HepG2 (cell line): ENCODE data around the gene ADAMTS2. TPM values are rescaled to one million over a fixed set of nuclear protein-coding genes. Genes with fewer than 3 reads are reported as not detected.

Experiments
- ATAC-seq: fragments of 200-7000 bp; cut with Tn5 transposase; 3 replicates; pipeline ENCODE4 v1.9.1; 2020; ENCODE audit warnings: mild to moderate bottlenecking, moderate library complexity
- BruUV-seq: library from RNA; stranded (reverse); fragments of 400-500 nt; replicated peaks from 2 replicates; lab custom pipeline; 2021; lab: Mats Ljungman, UMichigan
- CTCF ChIA-PET: fragments of 300-600 bp; formaldehyde crosslinking; extraction: SDS; loops from one replicate; lab custom pipeline; 2021; ENCODE audit warnings: low total read pairs, inconsistent platforms, low intra/inter-chr PET ratio; lab: Yijun Ruan, JAX
- POLR2A ChIA-PET: fragments of 350-600 bp; sonication (Branson Sonifier 250); formaldehyde crosslinking; loops from one replicate; lab custom pipeline; 2020; ENCODE audit warnings: antibody characterized with exemption, inconsistent platforms; lab: Yijun Ruan, JAX
- DNase-seq: peaks from one replicate; pipeline ENCODE4 v3.0.0-alpha.2; 2015; ENCODE audit warnings: low spot score
- FAIRE-seq: peaks from 3 replicates; lab custom pipeline; 2011; peaks lifted over from hg19 to GRCh38; lab: Jason Lieb, UNC
- H2AFZ ChIP-seq: one replicate; pipeline ENCODE4 v1.6.1; 2011; ENCODE audit warnings: low read length, inconsistent platforms
- H3K27ac ChIP-seq: fragments of 300-600 bp; 3 replicates; pipeline ENCODE4 v1.8.0; 2011; ENCODE audit warnings: mixed run types, mild to moderate bottlenecking, mixed read lengths, low read length, inconsistent platforms; ENCODE audit not compliant: insufficient read depth; ENCODE audit errors: extremely low read length
- H3K27me3 ChIP-seq, 2 experiments: fragments of 200-600 bp in 1 of 2; 2 replicates in 1 of 2; 3 replicates in 1 of 2; pipeline versions ENCODE4 v1.6.0 to v1.8.0; 2011; ENCODE audit warnings: low read length in 2 of 2, mild to moderate bottlenecking in 2 of 2, moderate library complexity in 2 of 2, inconsistent platforms in 1 of 2; ENCODE audit not compliant: insufficient read depth in 2 of 2, control insufficient read depth in 1 of 2
- H3K36me3 ChIP-seq, 2 experiments: fragments of 200-600 bp in 1 of 2; replicated peaks in 1 of 2; 2 replicates in 1 of 2; 3 replicates in 1 of 2; pipeline versions ENCODE4 v1.5.1 to v1.8.0; 2011; ENCODE audit warnings: low read length in 2 of 2, inconsistent platforms in 1 of 2; ENCODE audit not compliant: insufficient read depth in 2 of 2, control insufficient read depth in 1 of 2
- H3K4me1 ChIP-seq: 2 replicates; pipeline ENCODE4 v1.5.1; 2012; ENCODE audit warnings: low read length, inconsistent platforms; ENCODE audit not compliant: insufficient read depth
- H3K4me2 ChIP-seq: 2 replicates; pipeline ENCODE4 v1.6.0; 2011; ENCODE audit warnings: low read depth, low read length, inconsistent platforms
- H3K4me3 ChIP-seq, 3 experiments: fragments of 200-600 bp in 1 of 3; sonication (generic), shearing (Covaris generic) in 1 of 3; replicated peaks in 1 of 3; 2 replicates each; pipeline ENCODE4 v1.5.1; 2011 to 2016; ENCODE audit warnings: low read length in 3 of 3, inconsistent platforms in 2 of 3, low read depth in 2 of 3, mild to moderate bottlenecking in 2 of 3, control low read depth in 1 of 3, mixed read lengths in 1 of 3; ENCODE audit not compliant: insufficient read depth in 1 of 3
- H3K79me2 ChIP-seq: one replicate; pipeline ENCODE4 v1.6.1; 2011; ENCODE audit warnings: low read length, inconsistent platforms; ENCODE audit not compliant: insufficient read depth
- H3K9ac ChIP-seq: 2 replicates; pipeline ENCODE4 v1.6.0; 2011; ENCODE audit warnings: mild to moderate bottlenecking, low read depth, low read length, inconsistent platforms; ENCODE audit not compliant: insufficient read depth
- H3K9me3 ChIP-seq: 2 replicates; pipeline ENCODE4 v1.5.1; 2012; ENCODE audit warnings: mild to moderate bottlenecking, low read length
- H4K20me1 ChIP-seq: 2 replicates; pipeline ENCODE4 v1.6.0; 2011; ENCODE audit warnings: inconsistent platforms, mild to moderate bottlenecking, low read length, moderate library complexity; ENCODE audit not compliant: insufficient read depth
- FOSL1 ChIP-seq: sonication (generic); formaldehyde crosslinking; IDR thresholded peaks from 2 replicates; pipeline ENCODE4 v1.9.0; 2021; ENCODE audit warnings: missing genetic modification reagents, borderline replicate concordance
- HHEX ChIP-seq: IDR thresholded peaks from 2 replicates; pipeline ENCODE4 v1.6.1; 2016; ENCODE audit warnings: control low read depth
- HIVEP1 ChIP-seq: sonication (generic); formaldehyde crosslinking; IDR thresholded peaks from 2 replicates; pipeline ENCODE4 v1.4.0; 2020; ENCODE audit warnings: mild to moderate bottlenecking, missing genetic modification reagents
- POLR2G ChIP-seq: fragments of 200-400 bp; formaldehyde crosslinking; IDR thresholded peaks from 2 replicates; pipeline ENCODE4 v1.6.1; 2018; ENCODE audit warnings: mild to moderate bottlenecking, low read depth, low read length, moderate library complexity
- TOPORS ChIP-seq: sonication (generic); formaldehyde crosslinking; IDR thresholded peaks from 2 replicates; pipeline ENCODE4 v1.8.0; 2023; ENCODE audit warnings: mild to moderate bottlenecking, missing genetic modification reagents
- ZBTB1 ChIP-seq: sonication (generic); formaldehyde crosslinking; IDR thresholded peaks from 2 replicates; pipeline ENCODE4 v1.4.0; 2020; ENCODE audit warnings: missing genetic modification reagents, borderline replicate concordance
- ZC3H4 ChIP-seq: sonication (generic); formaldehyde crosslinking; IDR thresholded peaks from 2 replicates; pipeline ENCODE4 v1.4.0; 2020; ENCODE audit warnings: missing genetic modification reagents, borderline replicate concordance
- ZNF138 ChIP-seq: sonication (generic); formaldehyde crosslinking; IDR thresholded peaks from 2 replicates; pipeline ENCODE4 v1.5.0; 2020; ENCODE audit warnings: mild to moderate bottlenecking, low read depth, missing genetic modification reagents
- ZNF160 ChIP-seq: sonication (generic); formaldehyde crosslinking; IDR thresholded peaks from 2 replicates; pipeline ENCODE4 v1.8.0; 2022; ENCODE audit warnings: mild to moderate bottlenecking, inconsistent platforms, missing genetic modification reagents
- ZNF256 ChIP-seq: sonication (generic); formaldehyde crosslinking; conservative IDR thresholded peaks from 2 replicates; pipeline ENCODE4 v1.4.0; 2020; ENCODE audit warnings: missing genetic modification reagents
- ZNF557 ChIP-seq: sonication (generic); formaldehyde crosslinking; IDR thresholded peaks from 2 replicates; pipeline ENCODE4 v1.4.0; 2020; ENCODE audit warnings: missing genetic modification reagents
- ZNF629 ChIP-seq: sonication (generic); formaldehyde crosslinking; conservative IDR thresholded peaks from 2 replicates; pipeline ENCODE4 v1.5.0; 2020; ENCODE audit warnings: missing genetic modification reagents
- ZNF747 ChIP-seq: sonication (generic); formaldehyde crosslinking; IDR thresholded peaks from 2 replicates; pipeline ENCODE4 v1.8.1; 2023; ENCODE audit warnings: missing genetic modification reagents, mild to moderate bottlenecking, borderline replicate concordance
- ZNF850 ChIP-seq: sonication (generic); formaldehyde crosslinking; conservative IDR thresholded peaks from 2 replicates; pipeline ENCODE4 v1.9.0; 2021; ENCODE audit warnings: mild to moderate bottlenecking, missing genetic modification reagents
- WGBS: methylation state at CpG from one replicate; pipeline ENCODE4 v1.1.6; 2017; ENCODE audit warnings: low lambda C conversion rate; 5-methylcytosine and 5-hydroxymethylcytosine counted together
- in situ Hi-C: cut with HindIII; loops from 2 replicates; pipeline ENCODE4 v1.10.0; 2017; ENCODE audit warnings: low pct_unique_long_range_greater_than_20kb; ENCODE audit not compliant: extremely low pct_ligation_motif_present
- intact Hi-C: fragments of 100-400 bp; cut with micrococcal nuclease; formaldehyde crosslinking; loops from one replicate; pipeline ENCODE4 v1.10.0; 2022; ENCODE audit not compliant: unreplicated experiment
- polyA plus RNA-seq, 8 experiments: library from polyadenylated mRNA; depleted of rRNA in 3 of 8; stranded (reverse) in 7 of 8; unstranded in 1 of 8; fragments of >200 nt; fragmentation: Illumina TruSeq in 4 of 8; extraction: Trizol in 4 of 8; gene quantifications; 2 replicates each; pipeline versions ENCODE4 v1.2.1 to v1.2.3, GENCODE V29; 2011 to 2016; ENCODE audit warnings: low read depth in 4 of 8, missing spikeins in 1 of 8, mixed read lengths in 1 of 8; ENCODE audit not compliant: insufficient read depth in 1 of 8
- total RNA-seq, 5 experiments: library from RNA; depleted of rRNA; stranded (reverse); fragments of >200 nt; fragmentation: Illumina TruSeq; extraction: Trizol; gene quantifications; 2 replicates each; pipeline ENCODE4 v1.2.3, GENCODE V29; 2016; ENCODE audit warnings: low read depth in 1 of 5
- TF ChIP-seq, protein P1 (sequence below): sonication (generic); formaldehyde crosslinking; IDR thresholded peaks from 2 replicates; pipeline ENCODE4 v1.5.1; 2020; ENCODE audit warnings: missing genetic modification reagents, mild to moderate bottlenecking, borderline replicate concordance
- TF ChIP-seq, protein P2 (sequence below): sonication (generic); formaldehyde crosslinking; IDR thresholded peaks from 2 replicates; pipeline ENCODE4 v1.5.0; 2020; ENCODE audit warnings: missing genetic modification reagents
- TF ChIP-seq, protein P3 (sequence below): sonication (generic); formaldehyde crosslinking; IDR thresholded peaks from 2 replicates; pipeline ENCODE4 v1.4.0; 2020; ENCODE audit warnings: missing genetic modification reagents
- TF ChIP-seq, protein P4 (sequence below): IDR thresholded peaks from 2 replicates; pipeline ENCODE4 v1.6.1; 2018; ENCODE audit warnings: missing genetic modification reagents, mild to moderate bottlenecking, missing compliant biosample characterization

The ADAMTS2 gene
- total and polyA plus RNA-seq, 2 of the 13 experiments (the other 11 are each of a cell fraction or from before 2014, with no cell fraction given), result 0.24 to 3.5 TPM

DNA sequence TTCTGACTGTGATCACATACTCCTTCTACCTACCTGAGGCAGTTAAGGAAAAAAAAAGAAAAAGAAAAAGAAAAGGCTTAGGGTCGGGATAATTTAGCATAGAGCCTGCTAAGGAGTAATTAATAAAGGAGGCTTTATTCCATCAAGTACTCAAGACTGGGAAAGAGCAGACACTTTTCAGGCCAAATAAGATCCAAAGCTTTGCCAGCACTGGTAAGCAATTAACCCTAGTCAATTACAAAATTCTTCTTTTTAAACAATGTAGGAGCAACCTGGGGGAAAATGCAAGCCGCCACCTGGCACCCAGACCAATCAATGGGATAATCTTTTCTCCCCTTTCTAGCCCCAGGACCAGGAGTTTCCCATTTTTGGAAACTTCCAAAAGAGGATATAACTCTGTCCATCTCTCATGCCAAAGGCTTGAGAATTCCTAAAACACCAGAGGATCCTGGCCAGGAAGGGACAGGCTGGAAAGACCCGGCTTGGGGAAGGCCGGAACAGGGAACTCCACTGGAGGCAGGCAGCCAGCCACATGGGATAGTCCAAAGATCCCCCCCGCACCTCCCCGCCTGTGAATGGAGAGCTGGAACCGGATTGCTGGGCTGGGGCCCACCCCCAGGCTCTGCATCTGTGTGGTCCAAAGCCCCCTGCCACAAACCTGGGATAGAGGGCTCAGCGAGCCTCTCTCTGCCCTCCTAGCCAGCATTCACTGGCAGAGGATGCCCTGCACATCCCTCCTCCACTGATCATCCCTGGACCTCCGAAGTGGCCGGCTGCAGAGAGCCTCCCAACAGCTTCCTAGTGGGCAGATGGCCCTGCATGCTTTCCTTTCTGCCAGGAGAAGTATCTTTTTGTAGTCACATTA lies 167.3 kb downstream of the ADAMTS2 start (continued):
- TF ChIP-seq, protein P1, sequence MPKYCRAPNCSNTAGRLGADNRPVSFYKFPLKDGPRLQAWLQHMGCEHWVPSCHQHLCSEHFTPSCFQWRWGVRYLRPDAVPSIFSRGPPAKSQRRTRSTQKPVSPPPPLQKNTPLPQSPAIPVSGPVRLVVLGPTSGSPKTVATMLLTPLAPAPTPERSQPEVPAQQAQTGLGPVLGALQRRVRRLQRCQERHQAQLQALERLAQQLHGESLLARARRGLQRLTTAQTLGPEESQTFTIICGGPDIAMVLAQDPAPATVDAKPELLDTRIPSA, result no peak
- no peak for TF ChIP-seq FOSL1 (CRISPR knock-in tag)
- no peak for TF ChIP-seq ZNF256 (CRISPR knock-in tag)
- TF ChIP-seq ZNF557, result no peak
- TF ChIP-seq, protein P2, sequence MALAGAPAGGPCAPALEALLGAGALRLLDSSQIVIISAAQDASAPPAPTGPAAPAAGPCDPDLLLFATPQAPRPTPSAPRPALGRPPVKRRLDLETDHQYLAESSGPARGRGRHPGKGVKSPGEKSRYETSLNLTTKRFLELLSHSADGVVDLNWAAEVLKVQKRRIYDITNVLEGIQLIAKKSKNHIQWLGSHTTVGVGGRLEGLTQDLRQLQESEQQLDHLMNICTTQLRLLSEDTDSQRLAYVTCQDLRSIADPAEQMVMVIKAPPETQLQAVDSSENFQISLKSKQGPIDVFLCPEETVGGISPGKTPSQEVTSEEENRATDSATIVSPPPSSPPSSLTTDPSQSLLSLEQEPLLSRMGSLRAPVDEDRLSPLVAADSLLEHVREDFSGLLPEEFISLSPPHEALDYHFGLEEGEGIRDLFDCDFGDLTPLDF, result no peak

DNA sequence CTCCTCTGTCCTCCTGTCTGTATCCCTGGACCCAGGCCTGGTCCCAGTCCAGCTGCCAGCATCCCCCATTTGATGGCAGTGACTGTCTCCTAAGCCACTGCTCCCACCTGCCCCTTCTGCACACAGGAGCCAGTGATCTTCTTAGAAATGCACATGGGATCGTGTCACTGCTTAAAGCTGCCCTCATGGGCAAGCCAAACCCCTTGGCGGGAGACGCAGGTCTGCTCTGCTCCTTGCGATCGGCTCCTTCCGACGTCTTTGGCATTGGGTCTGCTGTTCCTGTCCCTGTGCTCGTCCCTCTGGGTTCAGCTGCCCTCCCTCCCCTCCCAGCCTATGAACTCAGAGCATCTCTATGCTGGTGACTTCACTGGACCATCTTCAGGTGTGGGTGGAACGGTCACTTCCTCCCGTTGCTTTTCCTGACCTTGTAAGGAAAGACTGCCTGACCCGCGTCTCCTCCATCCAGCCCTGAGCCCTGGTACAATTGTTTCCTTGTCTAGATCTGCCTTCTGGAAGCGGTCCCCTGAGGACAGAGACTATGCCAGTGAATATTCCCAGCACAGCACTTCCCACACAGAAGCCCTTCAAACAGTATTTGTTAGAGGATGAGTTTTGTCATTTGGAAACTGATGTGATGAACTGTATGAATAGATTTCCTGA lies 168.6 kb downstream of the ADAMTS2 start:
- Histone ChIP-seq H2AFZ (no peak overlapping the region), H3K36me3 (no peaks in the 10 kb centered on the region), H3K27ac (no peak overlapping the region), H3K9ac (no peak overlapping the region), H3K4me2 (no peak overlapping the region), H3K4me3 (no peak overlapping the region), H3K27me3 (peaks cover 0 to 14% of the 10 kb centered on the region in 2 experiments; a peak in 3 of 5 replicates), H3K4me1 (peaks cover 11% of the 10 kb centered on the region; the same call in 1 of the 2 replicates), H3K9me3 (no peaks in the 10 kb centered on the region), H3K79me2 (no peaks in the 10 kb centered on the region), H4K20me1 (no peaks in the 10 kb centered on the region)
- BruUV-seq, result no TSS peak
- FAIRE-seq (no peak), DNase-seq (no peak), ATAC-seq (no peak)
- TF ChIP-seq ZNF629 (CRISPR knock-in tag), result no peak
- TF ChIP-seq, protein P3, sequence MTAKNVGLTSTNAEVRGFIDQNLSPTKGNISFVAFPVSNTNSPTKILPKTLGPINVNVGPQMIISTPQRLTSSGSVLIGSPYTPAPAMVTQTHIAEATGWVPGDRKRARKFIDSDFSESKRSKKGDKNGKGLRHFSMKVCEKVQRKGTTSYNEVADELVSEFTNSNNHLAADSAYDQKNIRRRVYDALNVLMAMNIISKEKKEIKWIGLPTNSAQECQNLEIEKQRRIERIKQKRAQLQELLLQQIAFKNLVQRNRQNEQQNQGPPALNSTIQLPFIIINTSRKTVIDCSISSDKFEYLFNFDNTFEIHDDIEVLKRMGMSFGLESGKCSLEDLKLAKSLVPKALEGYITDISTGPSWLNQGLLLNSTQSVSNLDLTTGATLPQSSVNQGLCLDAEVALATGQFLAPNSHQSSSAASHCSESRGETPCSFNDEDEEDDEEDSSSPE (CRISPR knock-in tag), result no peak
- TF ChIP-seq ZNF160 (CRISPR knock-in tag), result no peak
- TF ChIP-seq ZNF138, result no peak
- no peak for TF ChIP-seq HIVEP1 (CRISPR knock-in tag)
- TF ChIP-seq POLR2G, result no peak
- no peak for TF ChIP-seq ZBTB1 (CRISPR knock-in tag)
- no peak for TF ChIP-seq TOPORS (CRISPR knock-in tag)
- TF ChIP-seq, protein P4, sequence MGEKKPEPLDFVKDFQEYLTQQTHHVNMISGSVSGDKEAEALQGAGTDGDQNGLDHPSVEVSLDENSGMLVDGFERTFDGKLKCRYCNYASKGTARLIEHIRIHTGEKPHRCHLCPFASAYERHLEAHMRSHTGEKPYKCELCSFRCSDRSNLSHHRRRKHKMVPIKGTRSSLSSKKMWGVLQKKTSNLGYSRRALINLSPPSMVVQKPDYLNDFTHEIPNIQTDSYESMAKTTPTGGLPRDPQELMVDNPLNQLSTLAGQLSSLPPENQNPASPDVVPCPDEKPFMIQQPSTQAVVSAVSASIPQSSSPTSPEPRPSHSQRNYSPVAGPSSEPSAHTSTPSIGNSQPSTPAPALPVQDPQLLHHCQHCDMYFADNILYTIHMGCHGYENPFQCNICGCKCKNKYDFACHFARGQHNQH (CRISPR knock-in tag), result no peak
- TF ChIP-seq ZNF850 (CRISPR knock-in tag), result no peak
- TF ChIP-seq ZC3H4 (CRISPR knock-in tag), result no peak
- TF ChIP-seq ZNF747, result no peak
- TF ChIP-seq HHEX (CRISPR knock-in tag), result no peak
- 36% methylated on average over 7 of the region's 13 CpGs for WGBS
- in situ Hi-C loops (no loop called here), intact Hi-C loops (no loop called here)
- ChIA-PET POLR2A (no interaction called here), CTCF (no interaction called here)
